ENCODE results near the gene MAST4. TPM values are rescaled to one million over a fixed set of nuclear protein-coding genes. Genes with fewer than 3 reads are reported as not detected.

Gene MAST4
- total RNA-seq, 2 donors from 2014 or later, result 11.0 to 11.5 TPM

DNA sequence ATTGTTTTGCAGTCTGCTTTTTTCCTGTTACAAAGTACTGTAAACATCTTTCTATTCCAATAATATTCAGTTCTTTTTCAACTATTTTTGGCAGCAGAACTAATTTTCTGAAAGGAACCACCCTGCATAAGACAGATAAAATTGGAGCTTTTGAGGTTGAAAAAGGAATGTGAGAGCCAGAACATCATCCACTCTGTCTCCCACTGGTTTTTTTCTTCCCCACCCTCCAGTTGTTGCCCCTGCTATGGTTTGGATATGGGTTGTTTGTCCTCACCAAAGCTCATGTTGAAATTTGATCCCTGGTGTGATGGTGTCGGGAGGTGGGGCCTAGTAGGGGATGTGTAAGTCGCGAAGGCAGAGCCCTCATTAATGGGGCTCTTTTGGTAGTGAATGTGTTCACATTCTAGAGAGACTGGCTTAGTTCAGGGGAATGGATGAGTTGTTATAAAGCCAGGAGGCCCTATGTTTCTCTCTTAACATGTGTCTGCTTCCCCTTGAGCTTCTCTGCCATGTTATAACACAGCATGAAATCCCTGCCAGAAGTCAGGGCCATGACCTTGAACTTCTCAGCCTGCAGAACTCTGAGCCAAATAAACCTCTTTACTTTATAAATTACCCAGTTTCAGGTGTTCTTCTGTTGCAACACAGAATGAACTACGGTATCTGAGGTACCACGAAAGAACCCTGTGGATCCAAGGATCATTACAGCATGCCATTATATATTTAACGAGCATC lies 34.8 kb upstream of the MAST4 start:
- no peak overlapping the region for H3K27ac ChIP-seq (ENCODE audit: low read depth, low read length)
- H3K9ac ChIP-seq (ENCODE audit: extremely low read depth, low read length, poor library complexity, severe bottlenecking), result no peak overlapping the region
- TF ChIP-seq CTCF (conservative IDR thresholded peaks at IDR 0.05), result no peak
- H3K27me3 ChIP-seq (ENCODE audit: control insufficient read depth, insufficient read depth, low read length, poor library complexity, severe bottlenecking), result no peaks in the 10 kb centered on the region
- no peaks in the 10 kb centered on the region for H3K4me1 ChIP-seq (ENCODE audit: control insufficient read depth, insufficient read depth, low read length)
- DNase-seq, result no peak
- H3K9me3 ChIP-seq (ENCODE audit: control insufficient read depth, low read length), result no peaks in the 10 kb centered on the region
- H3K27ac Mint-ChIP-seq, result no peak overlapping the region
- H3K9me3 Mint-ChIP-seq, result peaks cover 11% of the 10 kb centered on the region
- H3K4me3 ChIP-seq (ENCODE audit: low read length), result no peak overlapping the region
- no peak overlapping the region for H3K4me3 Mint-ChIP-seq
- WGBS, 2 experiments (ENCODE audit: insufficient coverage in 1 of 2, insufficient read length in 1 of 2), result 80 to 85% methylated on average over 5 to 6 of the region's 6 CpGs
- H3K27me3 Mint-ChIP-seq (ENCODE audit: insufficient read depth), result no peaks in the 10 kb centered on the region
- H3K4me1 Mint-ChIP-seq, result peaks cover 2% of the 10 kb centered on the region
- no peaks in the 10 kb centered on the region for H3K36me3 Mint-ChIP-seq (ENCODE audit: low read depth)
- H3K36me3 ChIP-seq (ENCODE audit: control insufficient read depth, insufficient read depth, low read length), result no peaks in the 10 kb centered on the region

DNA sequence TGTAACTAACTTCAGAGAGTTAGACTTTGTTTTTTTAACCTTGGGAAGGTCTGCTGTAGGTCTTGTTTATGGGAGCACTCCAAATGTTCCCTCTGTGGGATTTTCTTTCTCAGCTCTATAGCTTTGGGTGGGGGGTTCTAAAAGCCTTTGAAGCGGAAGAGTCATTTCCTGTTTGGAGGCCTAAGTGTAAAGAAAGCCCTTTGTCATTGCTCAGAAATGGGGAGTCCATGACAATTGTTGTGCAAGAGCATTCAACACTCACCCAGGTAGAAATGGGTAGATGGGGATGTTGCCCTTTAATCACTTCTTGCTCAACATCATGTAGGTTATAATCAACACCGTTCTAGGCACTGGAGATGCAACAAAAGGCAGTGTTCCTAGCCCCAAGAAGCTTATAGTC lies 30.3 kb upstream of the MAST4 start:
- Mint-ChIP-seq H3K36me3 (ENCODE audit: low read depth) (no peaks in the 10 kb centered on the region), H3K27ac (no peak overlapping the region), H3K4me1 (peaks cover 2% of the 10 kb centered on the region), H3K27me3 (ENCODE audit: insufficient read depth) (no peaks in the 10 kb centered on the region), H3K4me3 (no peak overlapping the region), H3K9me3 (peaks cover 11% of the 10 kb centered on the region)
- Histone ChIP-seq H3K36me3 (ENCODE audit: control insufficient read depth, insufficient read depth, low read length) (no peaks in the 10 kb centered on the region), H3K9me3 (ENCODE audit: control insufficient read depth, low read length) (no peaks in the 10 kb centered on the region), H3K4me1 (ENCODE audit: control insufficient read depth, insufficient read depth, low read length) (no peaks in the 10 kb centered on the region), H3K9ac (ENCODE audit: extremely low read depth, low read length, poor library complexity, severe bottlenecking) (no peak overlapping the region), H3K27me3 (ENCODE audit: control insufficient read depth, insufficient read depth, low read length, poor library complexity, severe bottlenecking) (no peaks in the 10 kb centered on the region), H3K4me3 (ENCODE audit: low read length) (no peak overlapping the region), H3K27ac (ENCODE audit: low read depth, low read length) (no peak overlapping the region)
- no peak for TF ChIP-seq CTCF (conservative IDR thresholded peaks at IDR 0.05)
- 91% methylated on average over 2 of the region's 2 CpGs; no CpG with 5 or more reads in 1 of the 2 experiments for WGBS, 2 experiments (ENCODE audit: insufficient coverage in 1 of 2, insufficient read length in 1 of 2)
- no peak for DNase-seq

- Mint-ChIP-seq H3K9me3 (no peaks in the 10 kb centered on the region), H3K36me3 (ENCODE audit: low read depth) (no peaks in the 10 kb centered on the region), H3K4me3 (no peak overlapping the region), H3K27me3 (ENCODE audit: insufficient read depth) (no peaks in the 10 kb centered on the region), H3K4me1 (peaks cover 2% of the 10 kb centered on the region), H3K27ac (no peak overlapping the region)
- Histone ChIP-seq H3K27ac (ENCODE audit: low read depth, low read length) (no peak overlapping the region), H3K9ac (ENCODE audit: extremely low read depth, low read length, poor library complexity, severe bottlenecking) (no peak overlapping the region), H3K4me3 (ENCODE audit: low read length) (no peak overlapping the region), H3K27me3 (ENCODE audit: control insufficient read depth, insufficient read depth, low read length, poor library complexity, severe bottlenecking) (no peaks in the 10 kb centered on the region), H3K36me3 (ENCODE audit: control insufficient read depth, insufficient read depth, low read length) (no peaks in the 10 kb centered on the region), H3K4me1 (ENCODE audit: control insufficient read depth, insufficient read depth, low read length) (no peaks in the 10 kb centered on the region), H3K9me3 (ENCODE audit: control insufficient read depth, low read length) (no peaks in the 10 kb centered on the region)
- no peak for DNase-seq
- no peak for TF ChIP-seq CTCF (conservative IDR thresholded peaks at IDR 0.05)
- WGBS, 2 experiments (ENCODE audit: insufficient coverage in 1 of 2, insufficient read length in 1 of 2), result 81 to 100% methylated on average over 1 to 3 of the region's 3 CpGs
Observed at GRCh38 chr5:66567474-66567873, 28.7 kb upstream of the MAST4 start.

All from endodermal cell (in vitro differentiated cells).